HG03095 (cell line): ENCODE measurements around the gene MAMDC4.

ENCODE experiments used
- ATAC-seq: cut with Tn5 transposase; IDR thresholded peaks from one replicate; pipeline ENCODE4 v1.9.1; 2021; ENCODE audit warnings: moderate library complexity; ENCODE audit not compliant: unreplicated experiment

The MAMDC4 gene

GRCh38 chr9:136886610-136887597 is 34.8 kb downstream of the MAMDC4 start:
- peak; percentile 15 for ATAC-seq

GRCh38 chr9:136888454-136888853 is 36.3 kb downstream of the MAMDC4 start:
- ATAC-seq = no peak

- no peak for ATAC-seq
These were observed 37.7 kb downstream of the MAMDC4 start for GRCh38 chr9:136889858-136890257.

- no peak for ATAC-seq
These were observed 38.5 kb downstream of the MAMDC4 start for GRCh38 chr9:136890661-136891060.

- ATAC-seq = no peak
These were observed 43.9 kb downstream of the MAMDC4 start for GRCh38 chr9:136896027-136896426.

GRCh38 chr9:136898483-136899100 is 46.4 kb downstream of the MAMDC4 start:
- ATAC-seq = no peak

- ATAC-seq = peak; percentile 35
These were observed 47.0 kb downstream of the MAMDC4 start for GRCh38 chr9:136899196-136899595.

- ATAC-seq = no peak
These were observed 48.4 kb downstream of the MAMDC4 start for GRCh38 chr9:136900556-136900955.

GRCh38 chr9:136900988-136901515 is 48.9 kb downstream of the MAMDC4 start:
- ATAC-seq = no peak

- no peak for ATAC-seq
These were observed 49.5 kb downstream of the MAMDC4 start for GRCh38 chr9:136901516-136902258.

- peak; percentile 42 for ATAC-seq
These were observed 50.2 kb downstream of the MAMDC4 start for GRCh38 chr9:136902259-136902821.

- ATAC-seq = no peak
These were observed 51.0 kb downstream of the MAMDC4 start for GRCh38 chr9:136903041-136903554.

- ATAC-seq = no peak
These were observed 54.1 kb downstream of the MAMDC4 start for GRCh38 chr9:136906266-136906665.

GRCh38 chr9:136907011-136907914 is 55.1 kb downstream of the MAMDC4 start:
- no peak for ATAC-seq
